GM21576 (cell line): Measurements from ENCODE around the gene NEK2.
"Not testable (repeated sequence)": the region's sequence is repeated elsewhere in the genome, so short reads cannot be mapped to it uniquely, and the experiment has no call there.

ENCODE experiments used
- ATAC-seq: cut with Tn5 transposase; IDR thresholded peaks from one replicate; pipeline ENCODE4 v1.9.1; 2021; ENCODE audit warnings: mild to moderate bottlenecking, moderate library complexity; ENCODE audit not compliant: unreplicated experiment

Gene NEK2

GRCh38 chr1:211634461-211634860 is 41.0 kb downstream of the NEK2 start:
- ATAC-seq: no peak

- ATAC-seq: no peak
Observed at GRCh38 chr1:211633524-211633846, 41.9 kb downstream of the NEK2 start.

GRCh38 chr1:211632808-211633523 is 42.5 kb downstream of the NEK2 start:
- ATAC-seq: no peak

- no peak for ATAC-seq
Observed at GRCh38 chr1:211632117-211632807, 43.2 kb downstream of the NEK2 start.

- no peak for ATAC-seq
Observed at GRCh38 chr1:211631168-211631567, 44.3 kb downstream of the NEK2 start.

DNA sequence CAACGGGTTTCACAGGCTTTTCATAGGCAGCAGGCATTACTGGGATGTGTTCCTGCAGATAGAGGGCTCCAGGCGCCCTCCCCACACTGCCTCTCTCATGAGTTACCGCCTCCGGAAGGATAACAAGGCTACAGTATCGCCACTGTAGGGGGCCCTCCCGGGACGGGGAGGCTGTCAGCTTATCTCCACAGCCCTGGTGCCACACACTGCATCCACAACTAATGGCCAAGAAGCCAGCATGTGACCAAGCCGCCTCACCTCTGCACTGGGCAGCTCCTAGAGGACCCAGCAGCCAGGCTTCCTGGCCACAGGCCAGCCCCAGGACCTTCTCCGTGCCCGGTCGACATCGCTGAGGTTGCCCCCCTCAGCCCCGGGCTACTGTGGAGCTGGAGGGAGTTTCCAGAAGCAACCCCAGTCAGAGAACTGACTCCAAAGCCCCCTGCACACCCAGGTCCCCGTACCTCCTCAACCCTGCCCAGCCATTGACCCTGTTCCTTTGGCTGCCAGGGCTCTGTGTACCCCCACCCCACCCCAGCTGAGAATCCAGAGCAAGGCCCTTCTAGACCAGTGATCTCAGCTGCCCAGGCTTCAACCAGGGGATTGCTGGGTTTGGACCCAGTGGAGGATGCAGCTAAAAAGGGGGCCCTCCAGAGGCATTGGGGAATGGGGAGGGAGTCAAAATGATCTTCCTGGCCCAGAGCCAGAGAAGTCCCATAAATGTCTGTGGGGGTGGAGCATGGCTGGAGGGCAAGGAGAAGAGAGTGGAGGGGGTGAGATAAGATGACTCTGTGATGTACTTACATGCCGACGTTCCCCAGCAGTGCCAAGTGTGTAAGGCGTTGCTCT is 45.0 kb downstream of the NEK2 start:
- no peak for ATAC-seq

- no peak for ATAC-seq
Observed at GRCh38 chr1:211628417-211628816, 47.0 kb downstream of the NEK2 start.

DNA sequence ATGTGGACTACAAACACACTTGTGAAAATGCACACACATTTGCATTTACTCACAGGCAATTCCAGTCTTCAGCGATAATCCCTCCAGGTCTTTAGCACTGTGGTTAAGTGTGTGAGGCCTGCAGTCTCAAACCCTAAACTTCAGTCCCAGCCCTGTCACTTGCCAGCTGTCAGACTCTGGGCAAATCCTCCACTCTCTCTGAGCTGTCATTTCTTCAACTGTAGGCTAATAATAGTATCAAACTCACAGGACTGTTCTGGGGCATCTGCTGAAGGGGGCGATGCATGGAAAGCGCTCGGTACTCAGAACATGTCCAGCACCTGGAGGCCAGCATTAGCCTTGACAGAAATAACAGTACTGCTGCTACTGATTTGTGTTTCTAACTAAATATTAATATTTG is 48.2 kb downstream of the NEK2 start:
- no peak for ATAC-seq

- not testable (repeated sequence) for ATAC-seq
Observed at GRCh38 chr1:211625866-211626265, 49.6 kb downstream of the NEK2 start.

DNA sequence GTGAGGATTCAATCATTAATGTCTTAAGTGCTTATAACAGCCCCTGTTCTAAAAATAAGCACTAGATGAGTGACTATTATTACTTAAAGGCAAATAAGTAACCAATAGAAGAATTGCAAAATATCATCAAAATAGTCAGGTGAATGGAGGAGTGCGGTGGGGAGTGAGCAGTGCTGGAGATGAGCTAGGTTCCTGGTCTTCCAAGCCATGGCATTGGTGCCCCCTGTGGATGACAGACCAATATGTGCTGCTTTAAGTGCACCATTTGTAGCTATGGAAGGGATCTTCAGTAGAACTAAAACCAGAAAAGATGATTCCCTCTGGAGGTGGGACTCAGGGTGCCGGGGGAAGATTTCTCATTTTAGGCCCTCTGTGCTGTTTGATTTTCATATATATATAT is 50.4 kb downstream of the NEK2 start:
- ATAC-seq: no peak

DNA sequence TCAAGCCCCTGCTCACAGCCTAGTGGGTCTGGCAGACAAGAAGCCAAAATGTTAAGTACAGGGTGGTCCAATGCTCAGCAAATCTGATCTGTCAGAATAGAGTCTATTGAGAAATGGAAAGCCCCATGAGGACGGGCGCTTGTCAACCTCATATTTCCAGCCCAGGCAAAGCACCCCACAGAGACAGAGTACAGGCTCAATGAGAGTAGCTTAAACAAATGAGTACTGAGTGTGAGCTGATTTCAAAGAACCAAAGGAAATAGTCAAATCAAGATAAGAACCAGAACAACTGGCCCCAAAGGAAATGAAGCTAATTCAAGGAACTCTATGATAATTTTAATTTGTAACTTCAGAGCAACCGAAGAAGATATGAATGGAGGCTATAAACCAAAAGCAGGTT is 51.9 kb downstream of the NEK2 start:
- ATAC-seq: no peak

DNA sequence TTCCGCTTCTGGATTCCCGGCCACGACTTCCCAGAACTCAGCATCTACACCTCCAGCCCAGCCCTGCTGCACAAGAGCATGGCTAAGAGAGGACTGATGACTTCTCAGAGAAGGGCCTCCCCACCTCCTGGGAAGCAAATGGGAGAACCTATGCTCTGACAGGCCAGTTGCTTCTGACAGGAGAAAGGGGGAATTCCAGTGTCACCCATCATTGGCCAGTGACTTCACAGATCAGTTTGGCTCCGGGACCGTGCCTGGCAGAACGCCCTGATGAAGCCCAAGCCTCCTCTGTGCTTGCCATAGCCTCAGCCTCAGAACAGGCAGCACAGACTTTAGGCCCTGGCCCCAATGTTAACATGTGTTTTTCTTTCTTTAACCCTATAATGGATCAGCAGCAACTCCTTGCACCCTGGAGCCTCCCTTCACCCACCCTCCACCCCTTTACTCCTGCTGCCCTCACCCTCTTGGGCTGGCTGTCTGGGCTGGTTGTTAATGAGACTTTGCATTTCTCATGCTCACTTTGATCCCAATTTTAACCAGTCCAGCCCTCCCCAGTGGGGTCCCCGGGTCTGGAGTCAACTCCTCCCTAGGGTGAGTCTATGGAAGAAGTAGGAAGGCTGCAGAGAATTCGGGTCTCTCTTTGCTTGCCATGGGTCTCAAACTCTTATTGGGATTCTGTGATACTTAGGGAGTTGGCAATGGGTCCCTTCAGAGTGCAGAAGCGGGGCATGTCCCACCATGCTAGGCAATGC is 53.8 kb downstream of the NEK2 start:
- no peak for ATAC-seq

- ATAC-seq: no peak
Observed at GRCh38 chr1:211620097-211620496, 55.3 kb downstream of the NEK2 start.

GRCh38 chr1:211619033-211619996 is 56.1 kb downstream of the NEK2 start:
- no peak for ATAC-seq

GRCh38 chr1:211616965-211617297 is 58.5 kb downstream of the NEK2 start:
- no peak for ATAC-seq

- ATAC-seq: no peak
Observed at GRCh38 chr1:211616231-211616964, 59.0 kb downstream of the NEK2 start.

- ATAC-seq: no peak
Observed at GRCh38 chr1:211614615-211615014, 60.8 kb downstream of the NEK2 start.

GRCh38 chr1:211613951-211614350 is 61.5 kb downstream of the NEK2 start:
- ATAC-seq: no peak
